ENCODE results near the gene CAPSL. TPM values are rescaled to one million over a fixed set of nuclear protein-coding genes. Genes with fewer than 3 reads are reported as not detected.

The CAPSL gene
- total and polyA plus RNA-seq, 2 of the 8 experiments (the other 6 are each of a cell fraction or from before 2014, with no cell fraction given): not detected

GRCh38 chr5:35880156-35880555, 58.3 kb downstream of the CAPSL start:
- ChIA-PET CTCF (ENCODE audit: partially characterized antibody) (interaction anchor here (0.6 to 0.7 kb wide), 2 partner anchors 337 to 597 kb away, joined by 3 read pairs; no protein-coding TSS in a partner anchor), POLR2A (ENCODE audit: partially characterized antibody) (no interaction called here)
- Histone ChIP-seq H2BK15ac (ENCODE audit: low read length) (no peak overlapping the region), H4K8ac (ENCODE audit: extremely low read depth, insufficient read depth, low read length) (no peak overlapping the region), H3K4me2 (ENCODE audit: insufficient read depth in 1 of 2, low read depth in 2 of 2, low read length in 2 of 2) (no peak overlapping the region), H3K36me3 (ENCODE audit: control insufficient read depth in 2 of 4, insufficient read depth in 4 of 4, low read length in 3 of 4) (no peaks in the 10 kb centered on the region), H3K79me1 (ENCODE audit: low read depth, low read length) (no peaks in the 10 kb centered on the region), H2AFZ (ENCODE audit: low read length) (no peak overlapping the region), H3K23me2 (ENCODE audit: low read depth, low read length) (no peaks in the 10 kb centered on the region), H3K4me3 (ENCODE audit: extremely low read depth in 1 of 4, insufficient read depth in 2 of 4, low read depth in 3 of 4, low read length in 4 of 4) (no peak overlapping the region), H3K23ac (ENCODE audit: insufficient read length) (no peak overlapping the region), H3K79me2 (ENCODE audit: control insufficient read depth in 1 of 2, insufficient read depth in 2 of 2, low read length in 2 of 2) (no peaks in the 10 kb centered on the region), H3K9ac (replicated peaks in 1 of 4; ENCODE audit: extremely low read depth in 1 of 4, low read depth in 3 of 4, low read length in 3 of 4) (no peak overlapping the region), H2BK20ac (ENCODE audit: low read length) (no peak overlapping the region), H3K4ac (replicated peaks; ENCODE audit: insufficient read length, low read depth, low read length) (no peak overlapping the region), H3K56ac (replicated peaks; ENCODE audit: insufficient read length, low read depth, low read length) (no peak overlapping the region), H2AK5ac (ENCODE audit: low read depth, low read length) (no peak overlapping the region), H3K9me3 (ENCODE audit: insufficient read depth in 2 of 2, low read depth in 1 of 2, low read length in 1 of 2) (no peaks in the 10 kb centered on the region), H4K91ac (replicated peaks; ENCODE audit: insufficient read length, low read length) (no peak overlapping the region), H2BK12ac (ENCODE audit: low read depth, low read length) (no peak overlapping the region), H3K4me1 (replicated peaks in 1 of 4; ENCODE audit: control insufficient read depth in 3 of 4, insufficient read depth in 4 of 4, low read length in 3 of 4) (no peaks in the 10 kb centered on the region), H2BK5ac (ENCODE audit: low read depth, low read length) (no peak overlapping the region), H3K27me3 (replicated peaks in 1 of 4; ENCODE audit: control insufficient read depth in 3 of 4, extremely low read depth in 1 of 4, insufficient read depth in 3 of 4, low read length in 3 of 4) (no peaks in the 10 kb centered on the region), H2BK120ac (replicated peaks; ENCODE audit: low read depth, low read length) (no peak overlapping the region), H3K27ac (ENCODE audit: low read depth, low read length) (no peak overlapping the region), H3K18ac (ENCODE audit: extremely low read depth, low read length) (no peak overlapping the region), H4K5ac (ENCODE audit: insufficient read length, low read depth, low read length) (no peak overlapping the region), H3K14ac (ENCODE audit: insufficient read length) (no peak overlapping the region), H4K20me1 (replicated peaks in 1 of 2; ENCODE audit: control insufficient read depth in 1 of 2, insufficient read depth in 2 of 2, low read length in 2 of 2) (no peaks in the 10 kb centered on the region)
- no peak for DNase-seq (ENCODE audit: low read depth in 1 of 2, low spot score in 2 of 2)
- 81% methylated on average over 1 of the region's 1 CpG; no CpG with 5 or more reads in 1 of the 2 experiments for WGBS, 2 experiments (ENCODE audit: extremely low coverage in 1 of 2, insufficient coverage in 1 of 2, insufficient read length in 1 of 2, insufficient replicate concordance in 2 of 2, low coverage in 1 of 2, low lambda C conversion rate in 2 of 2, missing lambda C conversion rate in 1 of 2)
- FAIRE-seq: no peak
- no peak for TF ChIP-seq POLR2A (IDR thresholded peaks at IDR 0.05; ENCODE audit: control extremely low read depth in 1 of 2, low read depth in 2 of 2, low read length in 2 of 2)
- no peak for TF ChIP-seq TAF1 (IDR thresholded peaks at IDR 0.05; ENCODE audit: low read depth, low read length)
- TF ChIP-seq SIN3A (conservative IDR thresholded peaks at IDR 0.05 in 1 of 2, IDR thresholded peaks at IDR 0.05 in 1 of 2; ENCODE audit: low read depth in 1 of 2, low read length in 2 of 2): no peak
- TF ChIP-seq E2F6 (IDR thresholded peaks at IDR 0.05): no peak
- TF ChIP-seq NANOG (IDR thresholded peaks at IDR 0.05; ENCODE audit: insufficient read depth, low read depth, low read length, poor library complexity, severe bottlenecking): no peak
- no peak for TF ChIP-seq TBP (IDR thresholded peaks at IDR 0.05; ENCODE audit: low read depth, low read length)
- TF ChIP-seq CBX8 (IDR thresholded peaks at IDR 0.05; ENCODE audit: borderline replicate concordance, low read depth, low read length): no peak
- no peak for TF ChIP-seq SIRT6 (IDR thresholded peaks at IDR 0.05; ENCODE audit: low read length)
- TF ChIP-seq SUZ12 (IDR thresholded peaks at IDR 0.05; ENCODE audit: low read length): no peak
- TF ChIP-seq SIX5 (IDR thresholded peaks at IDR 0.05; ENCODE audit: low read depth, low read length): no peak
- TF ChIP-seq KDM5A (IDR thresholded peaks at IDR 0.05; ENCODE audit: low read length): no peak
- no peak for TF ChIP-seq GABPA (IDR thresholded peaks at IDR 0.05; ENCODE audit: borderline replicate concordance, insufficient read depth, low read length)
- no peak for TF ChIP-seq KDM1A (IDR thresholded peaks at IDR 0.05; ENCODE audit: borderline replicate concordance, low read length)
